ENCODE data around the gene RGS14.

RGS14 gene

DNA sequence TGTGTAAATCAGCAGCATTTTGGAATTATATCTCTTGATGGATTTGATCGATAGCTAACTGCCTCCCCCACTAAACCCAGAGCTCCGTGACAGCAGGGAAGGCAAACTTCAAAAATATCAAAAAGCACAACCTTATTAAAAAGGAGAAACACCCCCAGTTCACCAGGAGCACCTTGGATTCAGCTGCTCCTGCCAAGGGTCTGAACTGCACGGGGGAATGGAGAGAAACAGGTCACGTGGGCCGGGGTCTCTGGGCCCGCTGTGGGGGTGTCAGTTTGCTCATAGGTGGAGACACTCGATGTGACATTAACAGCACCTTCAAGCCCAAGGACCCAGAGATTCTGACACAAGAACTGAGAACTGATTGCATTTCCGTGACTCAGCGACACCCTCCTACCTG is 25.5 kb downstream of the RGS14 start:
- H3K27ac ChIP-seq: no peak overlapping the region
- TF ChIP-seq, protein P1, sequence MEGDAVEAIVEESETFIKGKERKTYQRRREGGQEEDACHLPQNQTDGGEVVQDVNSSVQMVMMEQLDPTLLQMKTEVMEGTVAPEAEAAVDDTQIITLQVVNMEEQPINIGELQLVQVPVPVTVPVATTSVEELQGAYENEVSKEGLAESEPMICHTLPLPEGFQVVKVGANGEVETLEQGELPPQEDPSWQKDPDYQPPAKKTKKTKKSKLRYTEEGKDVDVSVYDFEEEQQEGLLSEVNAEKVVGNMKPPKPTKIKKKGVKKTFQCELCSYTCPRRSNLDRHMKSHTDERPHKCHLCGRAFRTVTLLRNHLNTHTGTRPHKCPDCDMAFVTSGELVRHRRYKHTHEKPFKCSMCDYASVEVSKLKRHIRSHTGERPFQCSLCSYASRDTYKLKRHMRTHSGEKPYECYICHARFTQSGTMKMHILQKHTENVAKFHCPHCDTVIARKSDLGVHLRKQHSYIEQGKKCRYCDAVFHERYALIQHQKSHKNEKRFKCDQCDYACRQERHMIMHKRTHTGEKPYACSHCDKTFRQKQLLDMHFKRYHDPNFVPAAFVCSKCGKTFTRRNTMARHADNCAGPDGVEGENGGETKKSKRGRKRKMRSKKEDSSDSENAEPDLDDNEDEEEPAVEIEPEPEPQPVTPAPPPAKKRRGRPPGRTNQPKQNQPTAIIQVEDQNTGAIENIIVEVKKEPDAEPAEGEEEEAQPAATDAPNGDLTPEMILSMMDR (IDR thresholded peaks at IDR 0.05): no peak
- TF ChIP-seq ZFX (IDR thresholded peaks at IDR 0.05; ENCODE audit: borderline replicate concordance): no peak

DNA sequence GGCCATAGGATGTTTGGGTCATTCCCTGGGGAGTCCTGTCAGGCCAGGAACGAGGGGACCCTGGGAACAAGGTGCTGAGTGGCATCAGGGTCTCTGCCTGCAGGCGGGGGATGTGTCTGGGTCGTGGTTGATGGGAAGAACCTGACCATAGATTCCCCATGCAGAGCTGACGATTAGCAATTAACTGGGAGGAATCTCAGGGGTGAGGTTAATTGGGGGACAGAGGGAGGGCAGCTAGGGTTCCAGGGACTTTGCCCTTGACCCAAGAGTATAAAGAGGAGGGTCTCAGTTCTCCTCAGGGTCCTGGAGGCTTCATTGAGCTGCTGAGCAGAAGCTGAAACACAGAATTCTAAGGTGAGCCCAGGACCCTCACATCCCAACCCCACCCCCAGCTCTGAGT is 26.4 kb downstream of the RGS14 start, which contains the start of gene SLC34A1:
TSS of gene SLC34A1 (plus strand) at position 301 of the 400 bp plus-strand sequence. CDS start 1,308 bp downstream, outside the sequence.
- TF ChIP-seq, protein P1 (IDR thresholded peaks at IDR 0.05): no peak
- TF ChIP-seq ZFX (IDR thresholded peaks at IDR 0.05; ENCODE audit: borderline replicate concordance): no peak
- H3K27ac ChIP-seq: no peak within 1 kb of the TSS

DNA sequence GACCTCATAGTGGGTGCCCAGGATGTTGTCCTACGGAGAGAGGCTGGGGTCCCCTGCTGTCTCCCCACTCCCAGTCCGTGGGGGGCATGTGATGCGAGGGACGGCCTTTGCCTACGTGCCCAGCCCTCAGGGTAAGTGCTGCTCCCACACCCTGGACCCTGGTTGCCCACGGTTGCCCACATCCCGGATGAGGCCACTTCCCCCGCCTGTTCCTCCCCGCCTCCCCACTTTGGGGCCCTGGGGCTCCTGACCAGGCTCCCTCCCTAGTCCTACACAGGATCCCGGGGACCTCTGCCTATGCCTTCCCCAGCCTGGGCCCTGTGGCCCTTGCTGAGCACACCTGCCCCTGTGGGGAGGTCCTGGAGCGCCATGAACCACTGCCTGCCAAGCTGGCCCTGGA is 28.0 kb downstream of the RGS14 start:
- no peak for TF ChIP-seq ZFX (IDR thresholded peaks at IDR 0.05; ENCODE audit: borderline replicate concordance)
- TF ChIP-seq, protein P1 (IDR thresholded peaks at IDR 0.05): no peak
- H3K27ac ChIP-seq: no peak overlapping the region

DNA sequence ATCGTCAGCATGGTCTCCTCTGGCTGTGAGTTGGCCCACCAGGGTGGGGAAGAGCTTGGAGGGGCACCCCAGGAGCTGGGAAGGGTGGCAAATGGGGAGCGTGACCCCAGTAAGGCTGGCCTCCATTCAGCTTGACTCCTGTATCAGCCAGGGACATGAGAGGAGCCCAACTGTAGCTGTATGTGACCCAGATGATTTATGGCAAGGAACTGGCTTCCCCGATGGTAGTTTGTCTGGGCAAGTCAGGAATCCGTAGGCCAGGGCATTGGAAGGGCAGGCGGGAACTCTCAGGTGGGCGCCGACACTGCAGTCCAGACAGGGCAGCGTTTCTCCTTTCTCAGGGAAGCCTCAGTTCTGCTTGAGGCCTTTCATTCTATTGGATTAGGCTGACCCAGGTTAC is 28.8 kb downstream of the RGS14 start:
- TF ChIP-seq, protein P1 (IDR thresholded peaks at IDR 0.05): no peak
- no peak for TF ChIP-seq ZFX (IDR thresholded peaks at IDR 0.05; ENCODE audit: borderline replicate concordance)
- H3K27ac ChIP-seq: no peak overlapping the region

DNA sequence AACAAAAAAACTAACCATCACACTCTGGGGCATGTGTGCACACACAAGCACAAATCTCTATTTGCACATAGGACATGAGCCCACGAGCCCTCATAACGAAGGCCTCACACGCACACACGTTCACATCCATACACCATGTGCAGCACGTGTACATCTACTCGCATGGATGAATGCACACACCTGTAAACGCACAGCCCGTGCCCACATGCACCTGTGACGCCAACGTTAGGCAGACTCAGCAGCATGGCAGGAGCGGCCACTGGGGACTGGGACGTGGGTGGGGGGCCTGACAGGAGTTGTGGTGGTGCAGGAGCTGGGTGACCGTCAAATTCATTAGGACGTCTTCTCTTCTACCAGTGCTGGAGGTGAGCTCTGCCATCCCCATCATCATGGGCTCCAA is 29.7 kb downstream of the RGS14 start:
- no peak overlapping the region for H3K27ac ChIP-seq
- TF ChIP-seq, protein P1 (IDR thresholded peaks at IDR 0.05): no peak
- no peak for TF ChIP-seq ZFX (IDR thresholded peaks at IDR 0.05; ENCODE audit: borderline replicate concordance)

DNA sequence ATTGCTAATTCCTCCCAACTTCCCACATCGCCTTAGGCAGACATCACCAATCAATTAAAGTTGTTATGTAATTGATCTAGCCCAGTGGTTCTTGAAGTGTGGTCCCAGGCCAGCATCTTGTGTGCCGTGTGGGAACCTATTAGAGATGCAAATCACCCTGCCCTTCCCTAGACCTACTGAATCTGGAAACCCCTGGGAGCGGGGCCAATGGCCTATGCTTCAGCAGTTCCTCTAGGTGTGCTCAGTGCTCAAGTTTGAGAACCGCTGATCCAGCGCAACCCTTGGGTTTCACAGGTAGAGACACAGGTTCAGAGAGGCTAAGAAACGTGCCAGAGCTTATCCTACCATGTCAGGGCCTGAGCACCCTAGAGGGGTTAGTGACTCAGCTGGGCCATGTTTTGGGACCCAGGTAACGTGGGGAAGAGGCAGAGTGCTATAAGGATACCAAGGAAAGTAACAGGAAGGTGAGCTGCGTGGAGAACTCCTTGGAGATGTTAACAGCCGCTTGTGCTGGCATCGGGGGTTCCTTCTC is 30.9 kb downstream of the RGS14 start:
- TF ChIP-seq, protein P1 (IDR thresholded peaks at IDR 0.05): no peak
- no peak for TF ChIP-seq ZFX (IDR thresholded peaks at IDR 0.05; ENCODE audit: borderline replicate concordance)
- H3K27ac ChIP-seq: no peak overlapping the region

DNA sequence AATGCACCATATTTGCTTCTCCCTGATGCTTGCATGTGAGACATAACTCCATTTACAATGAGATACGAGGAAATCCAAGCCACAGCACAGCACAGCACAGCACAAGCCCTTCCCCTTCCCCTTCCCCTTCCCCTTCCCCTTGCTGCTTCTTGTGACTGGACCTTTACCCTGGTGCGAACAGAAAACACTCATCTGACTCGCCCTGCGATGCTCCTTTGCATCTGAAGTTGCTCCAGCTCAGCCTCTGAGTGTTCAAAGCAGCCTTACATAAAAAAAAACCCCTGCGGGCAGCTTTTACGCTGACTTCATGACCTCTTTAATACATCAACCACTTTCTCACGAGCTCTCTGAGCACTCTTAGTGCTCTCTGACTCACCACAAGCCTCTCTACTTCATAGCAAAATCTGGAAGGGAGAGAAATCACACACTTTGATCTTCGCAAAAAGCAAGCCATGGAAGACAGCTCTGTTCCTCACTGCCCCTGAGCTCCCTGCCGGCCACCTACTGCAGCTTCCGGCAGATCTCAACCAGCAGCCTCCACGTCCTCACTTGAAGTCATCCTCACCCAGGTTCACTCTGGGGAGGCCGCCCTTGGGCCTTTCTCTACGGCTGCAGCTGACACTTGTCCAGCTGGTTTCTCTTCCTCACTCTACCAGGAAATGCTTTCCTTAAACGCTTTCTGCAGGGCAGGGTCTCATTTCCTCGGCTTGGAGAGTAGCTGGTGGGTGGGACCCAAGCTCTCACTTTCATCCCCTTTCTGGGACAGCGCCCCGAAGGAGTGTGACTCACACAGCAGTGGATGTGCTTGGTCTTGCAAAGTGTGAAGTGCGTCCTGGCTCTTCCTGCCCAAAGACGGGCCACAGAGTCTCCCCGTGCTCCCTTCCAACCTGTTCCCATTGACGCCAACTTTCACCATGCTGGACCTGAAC is 31.8 kb downstream of the RGS14 start:
- H3K27ac ChIP-seq: no peak overlapping the region
- TF ChIP-seq ZFX (IDR thresholded peaks at IDR 0.05; ENCODE audit: borderline replicate concordance): no peak
